Mammary epithelial cell (primary cell): ENCODE measurements around the gene CELSR1.

ENCODE experiments used
- CTCF ChIP-seq, 2 donors: IDR thresholded peaks in 1 of 2; conservative IDR thresholded peaks in 1 of 2; 2 replicates each; pipeline ENCODE4 v1.5.1; 2011 to 2012; ENCODE audit warnings: inconsistent platforms in 2 of 2, low read length in 2 of 2, mild to moderate bottlenecking in 2 of 2, control low read depth in 1 of 2, low read depth in 1 of 2; ENCODE audit not compliant: insufficient read depth in 1 of 2; ENCODE audit errors: extremely low read depth in 1 of 2
- EZH2 ChIP-seq: IDR thresholded peaks from 2 replicates; pipeline ENCODE4 v1.6.1; 2012; ENCODE audit warnings: low read length, inconsistent platforms, borderline replicate concordance

GRCh38 chr22:46408568-46409506 lies 128.6 kb downstream of the CELSR1 start:
- TF ChIP-seq CTCF (conservative IDR thresholded peaks at IDR 0.05 in 1 of 2, IDR thresholded peaks at IDR 0.05 in 1 of 2; ENCODE audit: extremely low read depth in 1 of 2, insufficient read depth in 1 of 2, low read depth in 1 of 2, low read length in 2 of 2) (no peak), EZH2 (no peak)
